ENCODE data around the gene C2CD4C.

- TF ChIP-seq SMC3 (conservative IDR thresholded peaks at IDR 0.05; ENCODE audit: poor library complexity) (no peak), POLR2AphosphoS5 (IDR thresholded peaks at IDR 0.05) (no peak), MXI1 (conservative IDR thresholded peaks at IDR 0.05; ENCODE audit: poor library complexity, severe bottlenecking) (no peak), EZH2 (IDR thresholded peaks at IDR 0.05; ENCODE audit: borderline replicate concordance, insufficient read depth, low read length, poor library complexity, severe bottlenecking) (no peak), CTCF (IDR thresholded peaks at IDR 0.05; ENCODE audit: poor library complexity, severe bottlenecking) (no peak), EP300 (conservative IDR thresholded peaks at IDR 0.05; ENCODE audit: poor library complexity, severe bottlenecking) (no peak), RAD21 (conservative IDR thresholded peaks at IDR 0.05) (no peak), TAF1 (IDR thresholded peaks at IDR 0.05; ENCODE audit: low read depth) (no peak)
Observed at GRCh38 chr19:456547-457110, 47.7 kb upstream of the C2CD4C start.

All from neural cell (in vitro differentiated cells).